ENCODE data around the gene CDH23.

Gene CDH23

GRCh38 chr10:71630168-71630567 lies 233.4 kb downstream of the CDH23 start:
- DNase-seq, result no peak

DNA sequence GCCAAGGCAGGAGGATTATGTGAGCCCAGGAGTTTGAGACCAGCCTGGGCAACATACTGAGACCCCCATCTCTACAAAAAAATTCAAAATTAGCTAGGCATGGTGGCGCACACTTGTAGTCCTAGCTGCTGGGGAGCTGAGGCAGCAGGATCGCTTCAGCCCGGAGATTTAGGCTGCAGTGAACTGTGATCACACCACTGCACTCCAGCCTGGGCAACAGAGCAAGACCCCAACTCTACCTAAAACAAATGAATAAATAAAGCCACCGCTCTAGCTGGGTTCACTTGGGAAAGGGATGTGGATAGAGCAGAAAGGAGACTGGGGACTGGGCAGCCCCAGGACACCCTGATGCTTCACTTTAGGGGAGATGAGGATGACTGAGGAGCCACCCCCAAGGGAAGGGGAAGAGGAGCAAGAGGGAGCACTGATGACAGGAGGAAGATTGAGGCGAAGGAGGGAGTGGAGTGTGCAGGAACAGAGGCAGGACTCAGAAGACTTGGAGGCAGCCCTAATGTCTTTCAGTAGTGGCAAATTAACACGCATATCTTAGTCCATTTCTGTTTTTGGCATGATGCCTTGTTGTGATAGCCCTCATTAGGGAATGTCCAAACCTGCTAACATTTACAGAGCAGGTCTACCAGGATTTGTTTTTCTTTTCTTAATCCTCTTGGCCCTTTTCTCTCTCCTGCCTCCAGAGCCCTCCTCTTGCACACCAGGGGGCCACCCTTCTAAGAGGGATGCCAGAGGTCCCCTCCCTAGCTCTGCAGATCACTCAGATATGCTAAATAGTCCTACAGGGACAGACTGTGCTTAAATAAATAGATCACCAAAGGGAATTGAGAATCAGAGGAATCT lies 234.5 kb downstream of the CDH23 start:
- DNase-seq, result no peak

DNA sequence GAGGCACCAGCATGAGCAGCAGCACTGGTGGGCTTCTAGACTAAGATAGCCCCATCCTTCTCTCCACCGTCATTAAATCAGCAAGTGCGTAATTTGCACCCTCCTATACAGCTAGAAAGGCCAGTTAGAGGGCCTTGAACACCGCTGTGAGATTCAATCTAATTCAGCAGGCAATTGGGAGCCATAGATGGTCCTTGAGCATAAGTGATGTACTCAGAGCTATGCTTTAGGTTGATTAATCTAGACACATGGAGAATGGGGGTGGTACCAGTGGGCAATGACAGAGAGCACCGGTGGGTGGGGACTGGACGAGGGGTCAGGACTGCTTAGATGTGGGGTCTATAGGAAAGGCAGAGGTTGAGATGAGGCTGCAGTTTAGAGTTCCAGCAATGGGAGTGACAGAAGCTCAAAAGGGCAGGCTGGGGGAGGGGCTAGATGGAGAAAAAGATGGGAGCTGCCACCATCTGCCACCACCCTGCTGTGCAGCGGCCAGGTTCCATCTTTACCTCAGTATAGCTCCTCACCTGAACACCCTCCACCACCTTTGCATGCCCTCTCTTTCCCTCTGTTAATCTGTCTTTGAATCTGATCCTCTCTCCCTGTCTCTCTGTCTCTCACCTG lies 235.6 kb downstream of the CDH23 start:
- DNase-seq, result no peak

- DNase-seq, result no peak
These were observed 236.3 kb downstream of the CDH23 start for GRCh38 chr10:71632896-71633600.

DNA sequence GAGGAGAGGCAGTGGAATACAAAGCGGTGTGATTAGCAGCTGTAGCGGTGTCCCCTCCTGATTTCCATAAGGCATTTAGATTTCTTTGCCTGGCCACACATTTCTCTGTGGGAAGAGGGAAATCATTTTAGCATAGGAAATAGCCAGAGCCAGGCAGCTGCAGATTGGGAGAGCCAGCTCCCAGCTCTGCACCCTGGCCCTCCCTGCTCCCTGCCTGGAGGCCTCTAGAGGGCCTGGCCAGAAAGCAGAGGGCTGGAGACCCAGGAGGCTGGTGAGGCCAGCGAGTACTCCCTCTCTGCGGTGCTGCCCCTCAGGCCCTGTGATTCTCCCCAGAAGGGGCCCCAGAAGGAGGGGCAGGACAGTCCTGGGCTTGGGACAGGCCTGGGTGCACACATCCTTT lies 237.2 kb downstream of the CDH23 start:
- no peak for DNase-seq

DNA sequence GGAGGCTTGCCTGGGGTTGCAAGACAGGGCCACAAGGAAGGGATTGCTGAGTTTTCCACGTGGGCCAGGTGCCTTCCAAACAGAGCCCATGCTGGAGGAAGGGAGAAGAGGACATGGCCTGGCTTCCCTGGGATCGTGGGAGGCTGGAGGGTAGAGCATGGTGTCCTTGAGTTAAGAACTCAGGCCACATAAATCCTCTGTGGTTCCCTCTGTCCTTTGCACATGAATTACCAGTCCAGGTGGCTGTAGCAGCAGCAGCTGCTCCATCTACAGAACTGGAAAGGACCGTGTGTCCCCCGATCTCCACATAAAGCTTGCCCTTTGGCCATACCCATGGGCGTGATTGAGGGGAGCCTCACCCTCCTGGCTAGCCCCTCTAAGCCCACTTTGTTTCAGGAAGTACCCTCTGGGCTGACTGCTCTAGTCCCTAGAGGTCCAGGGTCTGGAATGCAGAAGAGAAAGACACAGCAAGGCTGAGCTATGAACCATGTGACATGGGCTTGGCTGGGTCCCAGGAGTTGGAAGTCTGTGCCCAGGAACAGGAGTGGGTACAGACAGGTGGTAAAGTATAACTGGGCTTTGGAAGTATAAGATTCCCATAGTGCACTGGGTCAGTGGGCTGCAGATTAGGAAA lies 237.9 kb downstream of the CDH23 start:
- peak; percentile 5 for DNase-seq

DNA sequence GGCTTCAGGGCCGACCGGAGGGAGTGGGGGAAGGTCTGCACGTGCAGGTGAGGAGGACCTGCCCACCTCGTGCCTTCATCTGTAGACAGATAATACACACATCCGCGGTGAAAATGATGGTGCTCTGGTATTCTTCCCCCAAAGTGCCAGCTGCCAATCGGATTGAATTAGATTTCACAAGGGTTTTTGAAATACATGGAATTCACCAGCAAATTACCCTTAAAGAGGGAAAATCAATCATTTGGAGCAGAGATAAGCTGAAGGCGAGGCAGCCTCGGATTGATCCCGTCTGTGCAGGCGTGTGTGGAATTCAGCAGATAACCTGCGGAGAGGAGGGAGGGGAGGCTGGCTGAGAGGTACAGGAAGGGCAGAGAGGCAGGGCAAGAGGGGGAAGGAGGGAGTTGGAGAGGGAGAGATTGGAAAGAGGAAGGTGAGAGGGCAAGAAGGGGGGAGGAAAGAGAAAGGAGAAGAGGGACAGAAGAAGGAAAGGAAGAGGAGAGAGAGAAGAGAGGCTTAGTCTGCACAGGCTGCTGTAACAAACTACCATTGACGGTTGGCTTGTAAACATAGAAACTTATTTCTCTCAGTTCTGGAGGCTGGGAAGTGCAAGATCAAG lies 238.6 kb downstream of the CDH23 start:
- no peak for DNase-seq

DNA sequence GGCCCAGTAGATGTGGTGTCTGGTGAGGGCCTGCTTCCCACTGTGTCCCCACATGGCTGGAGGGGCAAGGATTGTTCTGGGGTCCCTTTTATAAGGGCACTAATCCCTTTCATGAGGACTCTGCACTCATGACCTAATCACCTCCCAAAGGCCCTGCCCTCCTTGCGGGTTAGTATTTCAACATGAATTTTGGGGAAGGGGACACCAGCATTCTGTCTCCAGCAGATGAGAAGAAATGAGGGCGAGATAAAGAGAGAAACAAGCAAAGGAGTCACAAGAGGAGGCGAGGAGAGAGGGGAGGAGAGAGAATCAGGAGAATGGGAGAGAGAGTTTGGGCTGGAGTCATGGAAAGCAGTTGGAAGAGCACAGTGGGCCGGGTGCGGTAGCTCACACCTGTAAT lies 239.1 kb downstream of the CDH23 start:
- no peak for DNase-seq

- no peak for DNase-seq
These were observed 239.9 kb downstream of the CDH23 start for GRCh38 chr10:71636588-71636987.

GRCh38 chr10:71637305-71637704 lies 240.6 kb downstream of the CDH23 start:
- no peak for DNase-seq

DNA sequence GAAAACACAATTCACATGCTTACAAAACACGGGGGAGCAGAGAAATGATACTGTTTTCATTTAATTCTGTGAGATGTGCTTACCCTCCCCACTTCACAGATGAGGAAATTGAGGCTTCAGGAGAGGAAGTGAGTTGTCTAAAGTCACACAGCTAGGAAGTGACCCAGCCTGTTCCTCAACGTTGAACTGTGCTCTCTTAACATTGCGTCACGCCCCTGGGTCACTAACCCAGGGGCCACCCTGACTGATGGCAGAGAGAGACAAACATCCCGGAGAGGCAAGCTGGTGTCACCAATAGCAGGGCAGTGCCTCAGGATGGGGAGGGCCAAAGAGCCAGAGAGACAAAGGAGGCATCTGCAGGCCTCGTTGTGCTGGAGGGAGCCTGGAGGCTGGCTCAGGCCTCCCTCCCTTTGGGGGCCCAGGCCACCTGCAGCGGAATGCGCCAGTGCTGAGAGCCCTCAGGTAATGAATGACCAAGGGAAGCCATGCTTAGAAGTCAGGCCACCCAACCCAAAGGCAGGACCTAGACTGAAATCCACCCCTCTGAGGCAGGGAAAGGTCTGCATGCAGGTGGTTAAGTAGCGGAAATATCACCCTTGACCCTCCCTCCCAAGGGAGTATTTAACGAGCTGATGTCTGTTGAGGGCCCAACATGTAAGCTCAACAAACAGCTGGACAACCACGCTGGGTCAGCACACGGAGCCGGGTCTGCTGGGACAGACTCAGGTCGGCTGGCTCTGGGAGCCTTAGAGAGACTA lies 241.5 kb downstream of the CDH23 start:
- no peak for DNase-seq

- DNase-seq, result no peak
These were observed 242.4 kb downstream of the CDH23 start for GRCh38 chr10:71638822-71639719.

DNA sequence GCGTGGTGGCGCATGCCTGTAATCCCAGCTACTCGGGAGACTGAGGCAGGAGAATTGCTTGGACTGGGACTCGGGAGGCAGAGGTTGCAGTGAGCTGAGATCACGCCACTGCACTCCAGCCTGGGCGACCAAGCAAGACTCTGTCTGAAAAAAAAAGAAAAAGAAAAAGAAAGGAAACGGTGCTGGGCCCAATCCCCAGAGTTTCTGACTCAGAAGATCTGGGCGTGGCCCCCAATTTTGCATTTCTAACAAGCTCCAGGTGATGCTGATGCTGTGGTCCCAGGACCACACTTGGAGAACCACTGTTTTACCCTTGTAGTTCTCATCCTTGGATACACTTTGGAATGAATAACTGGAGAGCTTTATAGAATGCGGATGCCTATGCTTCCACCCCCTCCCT lies 243.9 kb downstream of the CDH23 start:
- no peak for DNase-seq

- no peak for DNase-seq
These were observed 244.7 kb downstream of the CDH23 start for GRCh38 chr10:71641449-71641848.

DNA sequence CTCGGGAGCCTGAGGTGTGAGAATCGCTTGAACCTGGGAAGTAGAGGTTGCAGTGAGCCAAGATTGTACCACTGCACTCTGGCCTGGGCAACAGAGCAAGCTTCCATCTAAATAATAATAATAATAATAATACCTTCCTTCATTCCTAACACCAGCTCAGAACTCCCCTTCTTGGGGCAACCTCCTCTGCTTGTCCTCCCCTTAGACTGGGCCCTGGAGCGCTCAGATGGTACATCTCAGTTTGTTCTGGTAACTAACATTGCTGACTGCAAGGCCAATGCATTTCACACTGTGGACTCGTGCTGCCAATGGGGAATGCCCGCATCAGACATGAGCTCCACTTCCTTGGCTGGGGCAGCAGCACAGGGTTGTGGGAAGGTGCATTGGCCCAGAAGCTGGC lies 245.3 kb downstream of the CDH23 start:
- no peak for DNase-seq

- DNase-seq, result no peak
These were observed 247.2 kb downstream of the CDH23 start for GRCh38 chr10:71643904-71644303.

GRCh38 chr10:71644307-71645180 lies 247.8 kb downstream of the CDH23 start:
- DNase-seq, result no peak

- no peak for DNase-seq
These were observed 248.5 kb downstream of the CDH23 start for GRCh38 chr10:71645185-71645584.

GRCh38 chr10:71646037-71646436 lies 249.3 kb downstream of the CDH23 start:
- no peak for DNase-seq

All from DMS79 treated with DMSO at 0.1 percent for 48 hours (cell line).